Neuronal stem cell (in vitro differentiated cells): ENCODE data around the gene DPYSL3.

Experiments
- DNase-seq: peaks from one replicate; pipeline ENCODE4 v3.0.0-alpha.2; 2013; ENCODE audit warnings: low spot score
- H2AFZ ChIP-seq: one replicate; pipeline ENCODE4 v1.6.1; 2013; ENCODE audit warnings: mild to moderate bottlenecking, low read length, inconsistent platforms
- H2AK5ac ChIP-seq: 2 replicates; pipeline ENCODE4 v1.6.1; 2013; ENCODE audit warnings: low read depth, mild to moderate bottlenecking, inconsistent platforms, low read length, moderate library complexity, mixed read lengths
- H2BK120ac ChIP-seq: 2 replicates; pipeline ENCODE4 v1.6.1; 2013; ENCODE audit warnings: low read depth, mild to moderate bottlenecking, inconsistent platforms, low read length, moderate library complexity, mixed read lengths
- H2BK12ac ChIP-seq: one replicate; pipeline ENCODE4 v1.6.1; 2013; ENCODE audit warnings: low read length, inconsistent platforms
- H2BK15ac ChIP-seq: 2 replicates; pipeline ENCODE4 v1.6.1; 2013; ENCODE audit warnings: mild to moderate bottlenecking, low read length, inconsistent platforms, mixed read lengths
- H2BK5ac ChIP-seq: one replicate; pipeline ENCODE4 v1.6.1; 2013; ENCODE audit warnings: inconsistent platforms, mild to moderate bottlenecking, low read length, moderate library complexity
- H3K14ac ChIP-seq: one replicate; pipeline ENCODE4 v1.6.1; 2013; ENCODE audit warnings: low read length, inconsistent platforms
- H3K18ac ChIP-seq: 2 replicates; pipeline ENCODE4 v1.6.1; 2013; ENCODE audit warnings: low read length, inconsistent platforms
- H3K23ac ChIP-seq: 2 replicates; pipeline ENCODE4 v1.6.1; 2013; ENCODE audit warnings: low read depth, mild to moderate bottlenecking, mixed read lengths, low read length, inconsistent platforms; ENCODE audit not compliant: poor library complexity
- H3K27ac ChIP-seq: replicated peaks from 3 replicates; pipeline ENCODE4 v1.5.1; 2013; ENCODE audit warnings: low read length, inconsistent platforms
- H3K27me3 ChIP-seq, 3 experiments: 2 replicates each; pipeline ENCODE4 v1.6.1; 2013; ENCODE audit warnings: low read length in 3 of 3, mild to moderate bottlenecking in 2 of 3, inconsistent platforms in 1 of 3, low read depth in 1 of 3, mixed read lengths in 1 of 3, moderate library complexity in 1 of 3; ENCODE audit not compliant: control insufficient read depth in 3 of 3, insufficient read depth in 3 of 3
- H3K36me3 ChIP-seq, 2 donors: replicated peaks in 1 of 2; 2 replicates each; pipeline ENCODE4 v1.6.1; 2013; ENCODE audit warnings: low read length in 2 of 2; ENCODE audit not compliant: control insufficient read depth in 2 of 2, insufficient read depth in 2 of 2
- H3K4ac ChIP-seq: 2 replicates; pipeline ENCODE4 v1.6.1; 2013; ENCODE audit warnings: inconsistent platforms, mild to moderate bottlenecking, low read length, moderate library complexity
- H3K4me1 ChIP-seq, 2 donors: 1 replicate in 1 of 2; 2 replicates in 1 of 2; pipeline ENCODE4 v1.6.1; 2013; ENCODE audit warnings: low read length in 2 of 2, low read depth in 1 of 2; ENCODE audit not compliant: control insufficient read depth in 2 of 2, insufficient read depth in 1 of 2
- H3K4me2 ChIP-seq: one replicate; pipeline ENCODE4 v1.6.1; 2013; ENCODE audit warnings: mild to moderate bottlenecking, low read length, inconsistent platforms; ENCODE audit not compliant: insufficient read depth, poor library complexity, severe bottlenecking
- H3K4me3 ChIP-seq, 2 donors: 2 replicates each; pipeline ENCODE4 v1.5.1; 2013; ENCODE audit warnings: low read length in 2 of 2, mild to moderate bottlenecking in 2 of 2, inconsistent platforms in 1 of 2, moderate library complexity in 1 of 2
- H3K79me1 ChIP-seq: one replicate; pipeline ENCODE4 v1.6.1; 2013; ENCODE audit warnings: low read depth, mild to moderate bottlenecking, inconsistent platforms, low read length, moderate library complexity
- H3K9ac ChIP-seq: one replicate; pipeline ENCODE4 v1.6.1; 2013; ENCODE audit warnings: mild to moderate bottlenecking, low read depth, low read length, inconsistent platforms; ENCODE audit not compliant: poor library complexity
- H3K9me3 ChIP-seq, 2 donors: replicated peaks in 1 of 2; 2 replicates each; pipeline versions ENCODE3 to v1.6.1; 2013; ENCODE audit warnings: low read length in 2 of 2, mild to moderate bottlenecking in 2 of 2, inconsistent platforms in 1 of 2, low read depth in 1 of 2, mixed read lengths in 1 of 2, moderate library complexity in 1 of 2; ENCODE audit not compliant: control insufficient read depth in 2 of 2, insufficient read depth in 1 of 2
- H4K8ac ChIP-seq: one replicate; pipeline ENCODE4 v1.6.1; 2013; ENCODE audit warnings: low read depth, mild to moderate bottlenecking, inconsistent platforms, low read length, moderate library complexity
- H4K91ac ChIP-seq: one replicate; pipeline ENCODE4 v1.6.1; 2013; ENCODE audit warnings: low read length, low read depth, mild to moderate bottlenecking, inconsistent platforms; ENCODE audit not compliant: poor library complexity
- WGBS, 2 donors: extraction: QIAGEN DNeasy Blood & Tissue Kit; methylation state at CpG; one replicate each; pipeline ENCODE4 v1.1.7; 2013; ENCODE audit warnings: missing lambda C conversion rate in 2 of 2, mixed read lengths in 1 of 2; ENCODE audit not compliant: insufficient read length in 2 of 2, insufficient replicate concordance in 1 of 2; ENCODE audit errors: extremely low coverage in 2 of 2; 5-methylcytosine and 5-hydroxymethylcytosine counted together

DPYSL3 gene

DNA sequence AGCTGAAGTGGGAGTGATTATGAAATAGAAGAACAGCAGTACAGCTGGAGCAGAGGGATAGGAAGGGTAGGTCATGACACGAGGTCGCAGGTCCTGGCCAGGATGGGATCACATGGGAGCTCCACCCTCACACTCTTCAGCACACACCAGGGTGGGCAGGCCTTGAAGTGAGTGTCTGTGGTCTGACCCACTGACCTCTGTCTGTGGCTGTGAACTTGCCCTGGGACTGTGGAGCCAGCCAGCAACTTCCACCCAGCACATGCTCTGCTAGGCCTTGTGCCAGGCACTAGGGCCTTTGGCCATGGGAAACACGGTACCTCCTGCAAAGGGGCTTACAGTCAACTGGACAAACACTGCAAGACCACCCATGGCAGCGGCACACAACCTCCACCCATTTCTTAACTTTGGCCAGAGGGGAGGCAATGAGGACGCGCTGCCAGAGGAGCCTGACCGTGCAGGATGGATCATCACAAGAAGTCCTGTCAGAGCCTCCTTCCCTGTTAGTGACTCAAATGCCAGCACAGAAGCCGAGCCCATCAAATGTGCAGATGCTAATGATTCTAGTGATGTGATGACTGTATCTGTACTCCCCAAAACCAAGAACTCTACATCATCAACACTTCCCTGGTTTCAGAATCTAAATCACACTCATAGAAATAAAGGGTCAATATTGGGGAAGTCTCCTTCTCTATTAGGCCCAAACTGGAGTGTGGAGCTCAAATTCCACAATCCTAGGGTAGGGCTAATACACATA lies 113.6 kb downstream of the DPYSL3 start:
- H3K27me3 ChIP-seq = peaks cover 0 to 1% (median 0%) of the 10 kb centered on the region in 3 experiments
- no peak overlapping the region for H3K4ac ChIP-seq
- no peak overlapping the region for H3K4me3 ChIP-seq
- H2BK5ac ChIP-seq = no peak overlapping the region
- no peak overlapping the region for H4K8ac ChIP-seq
- H3K18ac ChIP-seq = peak overlapping the region; percentile 1
- H3K9me3 ChIP-seq = peaks cover 0 to 3% of the 10 kb centered on the region in 2 donors
- H4K91ac ChIP-seq = no peak overlapping the region
- peaks cover 3% of the 10 kb centered on the region for H3K79me1 ChIP-seq
- DNase-seq = no peak
- no peak overlapping the region for H2AFZ ChIP-seq
- H2BK15ac ChIP-seq = no peak overlapping the region
- no peak overlapping the region for H2BK12ac ChIP-seq
- H3K27ac ChIP-seq = no peak overlapping the region
- no CpG with 5 or more reads among the region's 8 CpGs for WGBS, 2 donors
- no peak overlapping the region for H2AK5ac ChIP-seq
- H2BK120ac ChIP-seq = no peak overlapping the region
- H3K14ac ChIP-seq = no peak overlapping the region
- H3K36me3 ChIP-seq = peaks cover 43 to 99% of the 10 kb centered on the region in 2 donors
- H3K23ac ChIP-seq = no peak overlapping the region
- H3K4me2 ChIP-seq = no peak overlapping the region
- H3K9ac ChIP-seq = peak overlapping the region; percentile 56
- H3K4me1 ChIP-seq = no peaks in the 10 kb centered on the region

GRCh38 chr5:147393874-147394672 lies 115.8 kb downstream of the DPYSL3 start:
- H3K27me3 ChIP-seq = peaks cover 0 to 1% (median 0%) of the 10 kb centered on the region in 3 experiments
- no peak overlapping the region for H4K91ac ChIP-seq
- DNase-seq = no peak
- peaks cover 0 to under 1% of the 10 kb centered on the region in 2 donors for H3K4me1 ChIP-seq
- peaks cover 0 to 3% of the 10 kb centered on the region in 2 donors for H3K9me3 ChIP-seq
- no peak overlapping the region for H2AK5ac ChIP-seq
- H3K4me2 ChIP-seq = no peak overlapping the region
- H3K79me1 ChIP-seq = peaks cover 3% of the 10 kb centered on the region
- no peak overlapping the region for H4K8ac ChIP-seq
- no peak overlapping the region for H3K4me3 ChIP-seq
- no peak overlapping the region for H2BK120ac ChIP-seq
- peaks cover 37 to 93% of the 10 kb centered on the region in 2 donors for H3K36me3 ChIP-seq
- H2BK5ac ChIP-seq = no peak overlapping the region
- no peak overlapping the region for H3K23ac ChIP-seq
- no peak overlapping the region for H2AFZ ChIP-seq
- H3K27ac ChIP-seq = no peak overlapping the region
- H2BK12ac ChIP-seq = no peak overlapping the region
- no peak overlapping the region for H3K9ac ChIP-seq
- no peak overlapping the region for H3K4ac ChIP-seq
- no peak overlapping the region for H2BK15ac ChIP-seq
- H3K18ac ChIP-seq = no peak overlapping the region
- no peak overlapping the region for H3K14ac ChIP-seq
- WGBS, 2 donors = no CpG with 5 or more reads among the region's 15 CpGs

GRCh38 chr5:147391781-147392180 lies 118.1 kb downstream of the DPYSL3 start:
- H3K4me1 ChIP-seq = peaks cover 5 to 9% of the 10 kb centered on the region in 2 donors
- WGBS, 2 donors = no CpG with 5 or more reads among the region's 5 CpGs
- H2BK12ac ChIP-seq = no peak overlapping the region
- H3K36me3 ChIP-seq = peaks cover 24 to 71% of the 10 kb centered on the region in 2 donors
- no peak overlapping the region for H3K4ac ChIP-seq
- H3K9ac ChIP-seq = no peak overlapping the region
- H2AK5ac ChIP-seq = no peak overlapping the region
- no peak overlapping the region for H3K4me2 ChIP-seq
- no peak for DNase-seq
- H3K23ac ChIP-seq = no peak overlapping the region
- no peak overlapping the region for H2BK5ac ChIP-seq
- H3K27ac ChIP-seq = no peak overlapping the region
- no peak overlapping the region for H2AFZ ChIP-seq
- H3K27me3 ChIP-seq = no peaks in the 10 kb centered on the region
- H3K79me1 ChIP-seq = peaks cover 3% of the 10 kb centered on the region
- H3K18ac ChIP-seq = no peak overlapping the region
- no peak overlapping the region for H4K91ac ChIP-seq
- no peak overlapping the region for H2BK15ac ChIP-seq
- no peak overlapping the region for H3K14ac ChIP-seq
- H3K9me3 ChIP-seq = peaks cover 0 to 3% of the 10 kb centered on the region in 2 donors
- no peak overlapping the region for H4K8ac ChIP-seq
- no peak overlapping the region for H2BK120ac ChIP-seq
- no peak overlapping the region for H3K4me3 ChIP-seq

DNA sequence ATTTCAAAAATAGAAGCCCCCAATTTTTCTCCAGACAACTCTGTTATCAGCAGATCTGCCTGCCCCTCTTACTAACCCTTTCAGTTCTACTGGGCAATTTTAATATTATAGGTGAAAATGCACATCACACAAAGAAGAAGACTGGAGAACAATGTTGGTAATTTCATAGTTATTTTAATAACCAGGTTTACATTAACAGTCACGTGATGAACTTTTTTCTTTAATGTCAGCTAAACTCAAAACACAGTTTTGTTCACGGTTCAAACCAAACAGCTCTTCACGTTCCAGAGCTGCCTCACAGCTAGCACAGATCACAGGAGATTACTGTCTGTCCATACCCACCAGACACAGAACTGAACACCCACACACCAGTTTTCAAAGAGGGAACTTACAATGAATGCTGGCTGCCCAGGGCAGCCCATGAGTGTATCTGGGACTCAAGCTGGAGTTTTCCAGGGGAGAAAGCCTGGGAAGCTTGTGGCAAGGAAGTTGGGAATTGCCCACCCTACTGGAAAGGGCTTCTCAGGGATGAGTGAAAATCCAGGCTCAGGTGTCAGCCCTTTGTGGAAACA lies 119.1 kb downstream of the DPYSL3 start:
- H3K4ac ChIP-seq = no peak overlapping the region
- no peak overlapping the region for H2BK12ac ChIP-seq
- H3K36me3 ChIP-seq = peaks cover 16 to 61% of the 10 kb centered on the region in 2 donors
- no peak overlapping the region for H3K9ac ChIP-seq
- no peak overlapping the region for H4K91ac ChIP-seq
- no peak overlapping the region for H3K4me2 ChIP-seq
- H4K8ac ChIP-seq = no peak overlapping the region
- no CpG with 5 or more reads among the region's 3 CpGs for WGBS, 2 donors
- no peak overlapping the region for H2AFZ ChIP-seq
- H3K14ac ChIP-seq = no peak overlapping the region
- H2BK5ac ChIP-seq = no peak overlapping the region
- no peak overlapping the region for H2BK15ac ChIP-seq
- no peak overlapping the region for H2AK5ac ChIP-seq
- H3K4me3 ChIP-seq = no peak overlapping the region
- no peaks in the 10 kb centered on the region for H3K79me1 ChIP-seq
- no peaks in the 10 kb centered on the region for H3K9me3 ChIP-seq
- H3K27me3 ChIP-seq = no peaks in the 10 kb centered on the region
- no peak for DNase-seq
- H3K18ac ChIP-seq = no peak overlapping the region
- H3K4me1 ChIP-seq = peaks cover 5 to 9% of the 10 kb centered on the region in 2 donors
- H3K27ac ChIP-seq = no peak overlapping the region
- no peak overlapping the region for H2BK120ac ChIP-seq
- no peak overlapping the region for H3K23ac ChIP-seq
